GM21381 (cell line): ENCODE results near the gene SFT2D3.

Experiments
- ATAC-seq: cut with Tn5 transposase; IDR thresholded peaks from one replicate; pipeline ENCODE4 v1.9.1; 2021; ENCODE audit warnings: mild to moderate bottlenecking, moderate library complexity; ENCODE audit not compliant: unreplicated experiment

Gene SFT2D3

GRCh38 chr2:127706215-127706990 lies 5.1 kb downstream of the SFT2D3 start:
- no peak for ATAC-seq

- ATAC-seq = no peak
Observed at GRCh38 chr2:127707890-127708648, 6.8 kb downstream of the SFT2D3 start.

- ATAC-seq = no peak
Observed at GRCh38 chr2:127709336-127709735, 8.0 kb downstream of the SFT2D3 start.

- no peak for ATAC-seq
Observed at GRCh38 chr2:127712999-127713398, 11.7 kb downstream of the SFT2D3 start.

- no peak for ATAC-seq
Observed at GRCh38 chr2:127713562-127713961, 12.3 kb downstream of the SFT2D3 start.

- no peak for ATAC-seq
Observed at GRCh38 chr2:127715778-127716449, 14.6 kb downstream of the SFT2D3 start.

GRCh38 chr2:127718271-127718670 lies 17.0 kb downstream of the SFT2D3 start:
- ATAC-seq = no peak

- no peak for ATAC-seq
Observed at GRCh38 chr2:127719301-127720218, 18.3 kb downstream of the SFT2D3 start.

- no peak for ATAC-seq
Observed at GRCh38 chr2:127721311-127721977, 20.1 kb downstream of the SFT2D3 start.

- ATAC-seq = no peak
Observed at GRCh38 chr2:127721978-127722355, 20.7 kb downstream of the SFT2D3 start.

- no peak for ATAC-seq
Observed at GRCh38 chr2:127722807-127723206, 21.5 kb downstream of the SFT2D3 start.

- ATAC-seq = no peak
Observed at GRCh38 chr2:127726158-127726880, 25.0 kb downstream of the SFT2D3 start.

GRCh38 chr2:127733113-127733815 lies 32.0 kb downstream of the SFT2D3 start:
- ATAC-seq = no peak

GRCh38 chr2:127733816-127734537 lies 32.7 kb downstream of the SFT2D3 start:
- ATAC-seq = no peak

- no peak for ATAC-seq
Observed at GRCh38 chr2:127735044-127735443, 33.7 kb downstream of the SFT2D3 start.

- ATAC-seq = peak; percentile 78
Observed at GRCh38 chr2:127735537-127736399, 34.5 kb downstream of the SFT2D3 start.

GRCh38 chr2:127737892-127738291 lies 36.6 kb downstream of the SFT2D3 start:
- no peak for ATAC-seq
